IMR-90 (cell line): ENCODE results near the gene PSMA4. TPM values are rescaled to one million over a fixed set of nuclear protein-coding genes. Genes with fewer than 3 reads are reported as not detected.

Experiments used
- ATAC-seq: fragments of 200-7000 bp; cut with Tn5 transposase; 2 replicates; pipeline ENCODE4 v1.9.1; 2020; ENCODE audit warnings: low read depth, mild to moderate bottlenecking, moderate library complexity
- BruUV-seq: library from RNA; stranded (reverse); fragments of 400-500 nt; replicated peaks from 2 replicates; lab custom pipeline; 2021; lab: Mats Ljungman, UMichigan
- CTCF ChIA-PET: fragments of 300-600 bp; formaldehyde crosslinking; extraction: SDS; loops from one replicate; lab custom pipeline; 2021; ENCODE audit warnings: antibody characterized with exemption; lab: Yijun Ruan, JAX
- POLR2A ChIA-PET: fragments of 300-600 bp; sonication (Branson Sonifier 250); formaldehyde crosslinking; loops from one replicate; lab custom pipeline; 2022; ENCODE audit warnings: antibody characterized with exemption; ENCODE audit not compliant: unreplicated experiment; lab: Charles Lee
- DNase-seq: peaks from one replicate; pipeline ENCODE4 v3.0.0; 2013
- H2AFZ ChIP-seq: replicated peaks from 2 replicates; pipeline ENCODE3; 2013; ENCODE audit warnings: low read length, mild to moderate bottlenecking; ENCODE audit not compliant: poor library complexity
- H2AK5ac ChIP-seq: 2 replicates; pipeline ENCODE4 v1.6.1; 2013; ENCODE audit warnings: low read depth, low read length, inconsistent platforms
- H2AK9ac ChIP-seq: replicated peaks from 2 replicates; pipeline ENCODE3; 2013; ENCODE audit warnings: mild to moderate bottlenecking, low read depth, low read length, moderate library complexity; ENCODE audit not compliant: poor library complexity
- H2BK120ac ChIP-seq: 2 replicates; pipeline ENCODE4 v1.6.1; 2013; ENCODE audit warnings: low read depth, low read length, inconsistent platforms
- H2BK15ac ChIP-seq: 3 replicates; pipeline ENCODE4 v1.6.1; 2013; ENCODE audit warnings: low read depth, low read length, inconsistent platforms
- H2BK20ac ChIP-seq: 2 replicates; pipeline ENCODE4 v1.6.1; 2013; ENCODE audit warnings: low read depth, mild to moderate bottlenecking, inconsistent platforms, low read length, moderate library complexity
- H2BK5ac ChIP-seq: 2 replicates; pipeline ENCODE4 v1.6.1; 2013; ENCODE audit warnings: mild to moderate bottlenecking, low read depth, low read length, inconsistent platforms; ENCODE audit not compliant: poor library complexity, severe bottlenecking
- H3K14ac ChIP-seq: replicated peaks from 2 replicates; pipeline ENCODE4 v1.6.1; 2013; ENCODE audit warnings: low read depth, low read length, inconsistent platforms
- H3K18ac ChIP-seq: 2 replicates; pipeline ENCODE4 v1.6.1; 2013; ENCODE audit warnings: low read depth, low read length, control low read depth
- H3K23ac ChIP-seq: 2 replicates; pipeline ENCODE4 v1.6.1; 2013; ENCODE audit warnings: low read depth, low read length, inconsistent platforms
- H3K27ac ChIP-seq: 2 replicates; pipeline ENCODE4 v1.5.1; 2013; ENCODE audit warnings: mild to moderate bottlenecking, control low read depth, low read length; ENCODE audit not compliant: insufficient read depth
- H3K27me3 ChIP-seq: 2 replicates; pipeline ENCODE4 v1.6.1; 2013; ENCODE audit warnings: low read length; ENCODE audit not compliant: control insufficient read depth, insufficient read depth
- H3K36me3 ChIP-seq: 2 replicates; pipeline ENCODE4 v1.6.1; 2013; ENCODE audit warnings: low read length, mixed read lengths; ENCODE audit not compliant: control insufficient read depth, insufficient read depth
- H3K4ac ChIP-seq: 2 replicates; pipeline ENCODE4 v1.6.1; 2013; ENCODE audit warnings: low read depth, low read length, inconsistent platforms
- H3K4me1 ChIP-seq: 2 replicates; pipeline ENCODE4 v1.6.1; 2013; ENCODE audit warnings: low read length, mixed read lengths; ENCODE audit not compliant: control insufficient read depth, insufficient read depth
- H3K4me2 ChIP-seq: 2 replicates; pipeline ENCODE4 v1.6.1; 2013; ENCODE audit warnings: low read depth, mild to moderate bottlenecking, control low read depth, low read length, moderate library complexity
- H3K4me3 ChIP-seq: 2 replicates; pipeline ENCODE4 v1.5.1; 2013; ENCODE audit warnings: low read depth, mild to moderate bottlenecking, control low read depth, low read length, moderate library complexity; ENCODE audit not compliant: insufficient read depth
- H3K56ac ChIP-seq: 2 replicates; pipeline ENCODE4 v1.6.1; 2013; ENCODE audit warnings: low read length, inconsistent platforms; ENCODE audit not compliant: insufficient read depth; ENCODE audit errors: extremely low read depth
- H3K79me1 ChIP-seq, 2 experiments: 2 replicates each; pipeline ENCODE4 v1.6.1; 2013; ENCODE audit warnings: low read length in 2 of 2, inconsistent platforms in 1 of 2, low read depth in 1 of 2
- H3K9ac ChIP-seq: 2 replicates; pipeline ENCODE4 v1.6.1; 2013; ENCODE audit warnings: low read depth, low read length, control low read depth
- H3K9me1 ChIP-seq: 2 replicates; pipeline ENCODE4 v1.6.1; 2013; ENCODE audit warnings: low read length, inconsistent platforms; ENCODE audit not compliant: insufficient read depth
- H3K9me3 ChIP-seq: 2 replicates; pipeline ENCODE4 v1.6.1; 2013; ENCODE audit warnings: low read length; ENCODE audit not compliant: control insufficient read depth, insufficient read depth
- H4K20me1 ChIP-seq: 2 replicates; pipeline ENCODE4 v1.6.1; 2013; ENCODE audit warnings: low read length, inconsistent platforms; ENCODE audit not compliant: insufficient read depth
- H4K5ac ChIP-seq: 2 replicates; pipeline ENCODE4 v1.6.1; 2013; ENCODE audit warnings: mild to moderate bottlenecking, low read depth, low read length, control low read depth
- H4K8ac ChIP-seq, 2 experiments: 2 replicates each; pipeline ENCODE4 v1.6.1; 2013; ENCODE audit warnings: low read depth in 2 of 2, low read length in 2 of 2, control low read depth in 1 of 2, inconsistent platforms in 1 of 2
- H4K91ac ChIP-seq: 2 replicates; pipeline ENCODE4 v1.6.1; 2013; ENCODE audit warnings: low read depth, low read length, inconsistent platforms; ENCODE audit not compliant: insufficient read depth
- RFX5 ChIP-seq: IDR thresholded peaks from 2 replicates; pipeline ENCODE4 v1.8.0; 2012; ENCODE audit warnings: low read depth, mild to moderate bottlenecking, low read length, moderate library complexity
- WGBS, 2 experiments: methylation state at CpG; one replicate each; pipeline versions ENCODE4 v1.1.5 to v1.1.7; 2013; ENCODE audit warnings: missing lambda C conversion rate in 2 of 2; ENCODE audit not compliant: insufficient read length in 1 of 2; ENCODE audit errors: extremely low coverage in 2 of 2; 5-methylcytosine and 5-hydroxymethylcytosine counted together
- dilution Hi-C: fragments of 300-500 bp; cut with HindIII; formaldehyde crosslinking; loops from one replicate; pipeline ENCODE4 v1.14.3; 2018; ENCODE audit warnings: low sequenced_read_pairs; ENCODE audit not compliant: unreplicated experiment
- in situ Hi-C: fragments of 300-500 bp; cut with MboI; formaldehyde crosslinking; loops from 3 replicates; pipeline ENCODE4 v1.14.3; 2019; ENCODE audit warnings: low sequenced_read_pairs, inconsistent platforms, mixed read lengths
- intact Hi-C: fragments of 100-400 bp; cut with micrococcal nuclease; formaldehyde crosslinking; loops from 2 replicates; pipeline ENCODE4 v1.10.0; 2022
- polyA plus RNA-seq, 3 experiments: library from polyadenylated mRNA; depleted of rRNA; stranded (reverse); fragments of >200 nt; gene quantifications; 2 replicates each; pipeline ENCODE4 v1.2.3, GENCODE V29; 2012; ENCODE audit warnings: low replicate concordance in 1 of 3
- total RNA-seq: library from RNA; depleted of rRNA; stranded (reverse); fragments of >200 nt; gene quantifications from 2 replicates; pipeline ENCODE4 v1.2.3, GENCODE V29; 2012
- TF ChIP-seq, protein P1 (sequence below): fragments of 150-350 bp; IDR thresholded peaks from 2 replicates; pipeline ENCODE4 v1.6.1; 2017; ENCODE audit warnings: mild to moderate bottlenecking, antibody characterized with exemption, low read length, low read depth
- TF ChIP-seq, protein P2 (sequence below): conservative IDR thresholded peaks from 2 replicates; pipeline ENCODE4 v1.5.1; 2012; ENCODE audit warnings: mild to moderate bottlenecking, low read depth, low read length, improper control_type of control experiment

Gene PSMA4
- total and polyA plus RNA-seq, 2 of the 4 experiments (the other 2 are of a cell fraction): 208 to 239 TPM

DNA sequence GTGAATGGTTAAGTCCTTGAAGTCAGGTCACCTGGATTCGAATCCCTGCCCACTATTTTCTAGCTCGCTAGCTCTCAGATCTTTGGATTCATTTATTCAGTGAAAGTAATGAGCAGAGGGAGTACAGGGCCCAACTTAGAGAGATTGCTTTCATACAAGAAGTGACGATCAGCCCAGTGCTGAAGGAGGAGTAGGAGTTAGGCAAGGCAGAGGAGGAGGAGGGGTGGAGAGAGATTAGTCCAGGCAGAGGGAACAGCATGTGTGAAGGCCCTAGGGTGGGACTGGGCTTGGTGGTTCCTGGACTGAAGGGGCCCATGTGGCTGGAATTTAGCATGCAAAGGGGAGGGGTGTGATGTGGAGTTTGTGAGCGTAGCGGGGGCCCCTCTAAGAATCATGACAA is 21.2 kb downstream of the PSMA4 start:
- no peak overlapping the region for H3K4ac ChIP-seq
- TF ChIP-seq, protein P1, sequence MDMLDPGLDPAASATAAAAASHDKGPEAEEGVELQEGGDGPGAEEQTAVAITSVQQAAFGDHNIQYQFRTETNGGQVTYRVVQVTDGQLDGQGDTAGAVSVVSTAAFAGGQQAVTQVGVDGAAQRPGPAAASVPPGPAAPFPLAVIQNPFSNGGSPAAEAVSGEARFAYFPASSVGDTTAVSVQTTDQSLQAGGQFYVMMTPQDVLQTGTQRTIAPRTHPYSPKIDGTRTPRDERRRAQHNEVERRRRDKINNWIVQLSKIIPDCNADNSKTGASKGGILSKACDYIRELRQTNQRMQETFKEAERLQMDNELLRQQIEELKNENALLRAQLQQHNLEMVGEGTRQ: no peak
- TF ChIP-seq RFX5: no peak
- TF ChIP-seq, protein P2, sequence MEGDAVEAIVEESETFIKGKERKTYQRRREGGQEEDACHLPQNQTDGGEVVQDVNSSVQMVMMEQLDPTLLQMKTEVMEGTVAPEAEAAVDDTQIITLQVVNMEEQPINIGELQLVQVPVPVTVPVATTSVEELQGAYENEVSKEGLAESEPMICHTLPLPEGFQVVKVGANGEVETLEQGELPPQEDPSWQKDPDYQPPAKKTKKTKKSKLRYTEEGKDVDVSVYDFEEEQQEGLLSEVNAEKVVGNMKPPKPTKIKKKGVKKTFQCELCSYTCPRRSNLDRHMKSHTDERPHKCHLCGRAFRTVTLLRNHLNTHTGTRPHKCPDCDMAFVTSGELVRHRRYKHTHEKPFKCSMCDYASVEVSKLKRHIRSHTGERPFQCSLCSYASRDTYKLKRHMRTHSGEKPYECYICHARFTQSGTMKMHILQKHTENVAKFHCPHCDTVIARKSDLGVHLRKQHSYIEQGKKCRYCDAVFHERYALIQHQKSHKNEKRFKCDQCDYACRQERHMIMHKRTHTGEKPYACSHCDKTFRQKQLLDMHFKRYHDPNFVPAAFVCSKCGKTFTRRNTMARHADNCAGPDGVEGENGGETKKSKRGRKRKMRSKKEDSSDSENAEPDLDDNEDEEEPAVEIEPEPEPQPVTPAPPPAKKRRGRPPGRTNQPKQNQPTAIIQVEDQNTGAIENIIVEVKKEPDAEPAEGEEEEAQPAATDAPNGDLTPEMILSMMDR: no peak
- H2BK120ac ChIP-seq: no peak overlapping the region
- H3K9ac ChIP-seq: no peak overlapping the region
- H4K5ac ChIP-seq: no peak overlapping the region
- dilution Hi-C loops: no loop called here
- intact Hi-C loops: no loop called here
- no peak overlapping the region for H3K14ac ChIP-seq
- H3K27me3 ChIP-seq: peaks cover 15% of the 10 kb centered on the region
- in situ Hi-C loops: no loop called here
- no peak overlapping the region for H4K8ac ChIP-seq
- H4K91ac ChIP-seq: no peak overlapping the region
- no peak overlapping the region for H3K4me2 ChIP-seq
- no peak overlapping the region for H3K4me3 ChIP-seq
- no peaks in the 10 kb centered on the region for H3K4me1 ChIP-seq
- POLR2A ChIA-PET: no interaction called here
- no peak overlapping the region for H3K23ac ChIP-seq
- no TSS peak for BruUV-seq
- CTCF ChIA-PET: no interaction called here
- no peaks in the 10 kb centered on the region for H3K9me3 ChIP-seq
- no peaks in the 10 kb centered on the region for H4K20me1 ChIP-seq
- H2BK5ac ChIP-seq: no peak overlapping the region
- H2AFZ ChIP-seq: no peak overlapping the region
- no peaks in the 10 kb centered on the region for H3K79me1 ChIP-seq
- H3K27ac ChIP-seq: no peak overlapping the region
- no peak overlapping the region for H2AK9ac ChIP-seq
- no peaks in the 10 kb centered on the region for H3K36me3 ChIP-seq
- no peak overlapping the region for H2BK20ac ChIP-seq
- ATAC-seq (no peak), DNase-seq (no peak)
- H2BK15ac ChIP-seq: no peak overlapping the region
- no peak overlapping the region for H2AK5ac ChIP-seq
- H3K18ac ChIP-seq: no peak overlapping the region
- 44% methylated on average over 3 of the region's 5 CpGs; no CpG with 5 or more reads in 1 of the 2 experiments for WGBS, 2 experiments
- no peaks in the 10 kb centered on the region for H3K9me1 ChIP-seq
- H3K56ac ChIP-seq: no peak overlapping the region
